HL-60/S4 (cell line): ENCODE data around the gene PARP3.
"Not testable (repeated sequence)": the region's sequence is repeated elsewhere in the genome, so short reads cannot be mapped to it uniquely, and the experiment has no call there.

Source experiments
- in situ Hi-C: fragments of 300-500 bp; cut with MboI; formaldehyde crosslinking; loops from 2 replicates; pipeline ENCODE4 v1.14.3; 2022; ENCODE audit warnings: low sequenced_read_pairs

PARP3 gene

DNA sequence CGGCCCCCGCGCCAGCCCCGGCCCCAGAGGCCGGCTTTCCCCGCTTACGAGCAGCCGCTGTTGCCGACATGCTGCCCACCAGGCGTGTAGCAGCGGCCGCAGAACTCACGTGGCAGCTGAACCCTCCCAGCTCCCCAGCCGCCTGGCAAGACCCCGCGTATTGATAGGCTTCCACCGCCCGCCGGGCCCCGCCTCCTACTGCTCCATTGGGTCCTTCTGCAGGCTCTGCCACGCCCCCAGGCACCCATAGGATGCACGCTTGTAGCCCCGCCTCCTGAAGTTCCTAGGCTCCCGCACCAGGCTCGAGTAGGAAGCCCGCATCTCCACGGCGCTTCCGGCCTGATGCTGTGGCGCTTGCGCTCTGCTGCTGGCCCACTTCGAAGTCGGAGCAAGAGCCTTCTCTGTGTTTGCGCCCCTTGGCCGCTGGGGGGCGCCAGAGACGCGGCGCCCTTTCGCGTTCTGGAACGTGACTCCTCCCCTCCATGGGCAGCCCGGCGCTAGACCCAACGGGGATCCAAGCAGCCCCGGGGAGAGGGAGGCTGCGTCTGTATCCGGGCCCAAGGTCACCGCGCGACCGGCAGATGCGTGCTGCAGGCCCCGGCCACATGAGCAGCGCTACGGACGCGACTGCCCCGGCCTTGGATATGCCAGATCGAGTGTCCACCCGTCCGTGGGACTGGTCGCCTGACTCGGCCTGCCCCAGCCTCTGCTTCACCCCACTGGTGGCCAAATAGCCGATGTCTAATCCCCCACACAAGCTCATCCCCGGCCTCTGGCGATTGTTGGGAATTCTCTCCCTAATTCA lies at the start of gene PARP3, which contains the start of gene RRP9:
PARP3 (plus strand) TSS at position 566 of the 805 bp plus-strand sequence. CDS start 993 bp downstream, outside the sequence.
RRP9 (minus strand) TSS at position 107 of the 805 bp plus-strand sequence; CDS start at position 70, 37 bp downstream.
- in situ Hi-C loops: no loop called here

GRCh38 chr3:51894391-51894790 lies 47.8 kb upstream of the PARP3 start:
- in situ Hi-C loops: no loop called here

- in situ Hi-C loops: no loop called here
These were observed 47.2 kb upstream of the PARP3 start for GRCh38 chr3:51894939-51895338.

DNA sequence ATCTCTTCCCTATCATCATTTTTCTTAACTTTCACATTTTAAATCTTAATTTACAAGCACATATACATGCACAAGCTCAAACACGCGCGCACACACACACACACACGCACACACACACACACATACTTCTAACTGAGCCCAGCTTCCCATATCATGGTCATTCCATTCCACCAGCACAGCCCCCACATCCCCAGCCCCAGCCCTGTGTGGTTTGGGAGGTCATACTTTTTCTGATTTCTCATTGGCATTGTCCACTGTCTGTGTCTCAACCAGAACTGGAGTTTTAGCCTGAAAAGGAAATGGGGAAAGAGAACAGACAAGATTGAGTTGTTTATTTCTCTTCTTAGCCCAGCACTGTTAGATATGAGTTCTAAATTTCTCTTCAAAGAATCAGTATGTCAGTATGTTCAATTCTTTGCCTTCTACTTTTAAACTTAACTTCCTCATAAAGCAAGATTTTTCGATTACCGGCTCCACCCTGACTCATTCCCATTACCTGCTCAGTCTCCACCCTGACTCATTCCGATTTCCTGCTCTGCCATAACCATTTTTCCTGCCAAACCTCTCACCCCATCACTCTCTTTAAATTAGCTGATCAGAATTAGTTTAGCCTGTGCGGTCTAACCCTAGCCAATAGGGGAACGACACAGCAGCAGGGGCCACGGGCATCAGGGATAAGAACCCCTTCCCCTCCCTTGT lies 45.4 kb upstream of the PARP3 start:
- in situ Hi-C loops: no loop called here

DNA sequence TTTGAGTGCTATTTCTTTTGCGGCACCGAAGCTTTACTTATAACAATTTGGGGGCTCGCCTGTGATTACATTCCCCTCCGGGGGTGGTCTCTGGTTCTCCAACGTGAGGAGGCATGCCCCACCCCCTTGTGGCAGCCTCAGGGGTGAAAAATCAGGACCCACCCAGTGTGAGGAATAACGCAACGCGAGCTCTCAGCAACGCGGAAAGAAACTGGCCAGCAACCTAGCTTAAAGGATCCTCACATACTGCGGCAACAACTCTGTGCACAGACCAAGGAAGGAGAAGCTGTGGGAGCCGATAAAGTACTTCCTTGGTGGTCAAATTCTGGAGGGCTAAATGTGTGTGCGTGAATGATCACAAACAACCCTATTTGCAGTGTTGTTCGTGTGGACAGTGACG lies 44.8 kb upstream of the PARP3 start:
- in situ Hi-C loops: no loop called here

DNA sequence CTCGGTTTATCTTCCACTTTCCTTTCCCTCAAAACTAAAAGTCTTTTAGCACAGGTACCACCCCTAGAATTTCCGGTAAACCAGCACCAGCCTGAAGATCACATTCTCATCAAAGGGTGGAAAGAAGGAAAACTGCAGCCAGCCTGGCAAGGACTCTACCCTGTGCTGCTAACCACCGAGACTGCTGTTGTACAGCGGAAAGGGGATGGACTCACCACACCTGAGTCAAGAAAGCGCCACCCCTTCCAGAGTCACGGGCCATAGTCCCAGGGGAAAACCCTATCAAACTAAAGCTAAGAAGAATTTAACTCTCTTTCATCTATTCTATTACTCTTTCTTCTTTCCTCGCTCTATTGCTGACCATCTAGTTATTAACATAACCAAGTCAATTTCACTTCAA lies 42.1 kb upstream of the PARP3 start:
- in situ Hi-C loops: not testable (repeated sequence)

DNA sequence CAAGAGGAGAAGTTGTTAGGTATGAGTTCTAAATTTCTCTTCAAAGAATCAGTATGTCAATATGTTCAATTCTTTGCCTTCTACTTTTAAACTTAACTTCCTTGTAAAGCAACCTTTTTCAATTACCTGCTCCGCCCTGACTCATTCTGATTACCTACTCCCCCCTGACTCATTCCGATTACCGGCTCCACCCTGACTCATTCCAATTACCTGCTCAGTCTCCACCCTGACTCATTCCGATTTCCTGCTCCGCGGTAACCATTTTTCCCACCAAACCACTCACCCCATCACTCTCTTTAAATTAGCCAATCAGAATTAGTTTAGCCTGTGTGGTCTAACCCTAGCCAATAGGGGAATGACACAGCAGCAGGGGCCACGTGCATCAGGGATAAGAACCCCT lies 39.8 kb upstream of the PARP3 start:
- in situ Hi-C loops: not testable (repeated sequence)

- in situ Hi-C loops: no loop called here
These were observed 37.9 kb upstream of the PARP3 start for GRCh38 chr3:51904034-51904823.

DNA sequence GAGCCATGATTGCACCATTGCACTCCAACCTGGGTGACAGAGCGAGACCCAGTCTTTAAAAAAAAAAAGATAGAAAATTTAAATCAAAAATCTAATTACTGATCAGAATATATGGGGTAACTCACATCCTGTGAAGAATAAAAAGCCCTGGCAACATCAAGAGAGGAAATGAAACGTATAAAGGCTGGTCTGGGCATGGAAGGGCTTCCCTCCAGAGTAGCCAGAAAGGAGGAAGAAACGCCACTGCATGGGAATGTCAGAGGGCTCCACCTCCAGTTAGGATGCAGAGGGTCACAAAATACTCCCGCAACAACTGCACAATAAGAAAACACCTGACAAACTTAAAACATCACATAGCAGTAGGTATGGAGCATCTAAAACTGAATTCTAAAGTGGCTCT lies 34.1 kb upstream of the PARP3 start:
- in situ Hi-C loops: no loop called here

DNA sequence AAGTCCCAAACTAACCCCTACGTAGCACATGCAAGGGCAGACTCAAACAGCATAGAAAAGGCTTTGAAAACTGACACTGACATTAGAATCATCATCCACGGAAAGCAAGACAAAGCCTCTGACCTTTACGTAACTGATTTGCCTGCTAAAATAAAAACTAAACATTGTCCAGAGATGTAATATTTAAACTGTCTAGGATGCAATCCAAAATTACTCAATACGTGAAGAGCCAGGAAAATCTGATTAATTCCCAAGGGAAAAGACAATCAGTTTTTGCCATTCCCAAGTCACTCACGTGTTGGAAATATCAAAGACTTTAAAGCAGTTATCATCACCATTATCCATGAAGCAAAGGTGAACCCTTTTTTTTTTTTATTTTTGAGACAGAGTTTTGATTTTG lies 25.7 kb upstream of the PARP3 start:
- in situ Hi-C loops: no loop called here

DNA sequence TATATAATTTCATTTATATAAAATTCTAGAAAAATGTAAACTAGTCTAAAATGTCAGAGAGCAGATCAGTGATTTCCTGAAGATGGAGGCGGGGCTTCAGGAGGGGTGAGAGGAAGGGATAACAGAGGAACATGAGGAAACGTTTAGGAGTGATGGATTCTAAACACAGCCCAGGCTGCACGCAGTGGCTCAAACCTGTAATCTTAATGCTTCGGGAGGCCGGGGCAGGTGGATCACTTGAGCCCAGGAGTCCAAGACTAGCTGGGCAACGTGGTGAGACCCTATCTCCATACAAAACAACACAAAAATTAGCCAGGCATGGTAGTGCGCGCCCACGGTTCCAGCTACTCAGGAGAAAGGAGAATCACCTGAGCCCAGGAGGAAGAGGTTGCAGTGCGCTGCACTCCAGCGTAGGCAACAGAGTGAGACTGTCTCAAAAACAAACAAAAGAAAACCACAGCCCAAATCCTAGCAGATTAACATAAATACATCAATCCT lies 21.0 kb upstream of the PARP3 start:
- in situ Hi-C loops: no loop called here

DNA sequence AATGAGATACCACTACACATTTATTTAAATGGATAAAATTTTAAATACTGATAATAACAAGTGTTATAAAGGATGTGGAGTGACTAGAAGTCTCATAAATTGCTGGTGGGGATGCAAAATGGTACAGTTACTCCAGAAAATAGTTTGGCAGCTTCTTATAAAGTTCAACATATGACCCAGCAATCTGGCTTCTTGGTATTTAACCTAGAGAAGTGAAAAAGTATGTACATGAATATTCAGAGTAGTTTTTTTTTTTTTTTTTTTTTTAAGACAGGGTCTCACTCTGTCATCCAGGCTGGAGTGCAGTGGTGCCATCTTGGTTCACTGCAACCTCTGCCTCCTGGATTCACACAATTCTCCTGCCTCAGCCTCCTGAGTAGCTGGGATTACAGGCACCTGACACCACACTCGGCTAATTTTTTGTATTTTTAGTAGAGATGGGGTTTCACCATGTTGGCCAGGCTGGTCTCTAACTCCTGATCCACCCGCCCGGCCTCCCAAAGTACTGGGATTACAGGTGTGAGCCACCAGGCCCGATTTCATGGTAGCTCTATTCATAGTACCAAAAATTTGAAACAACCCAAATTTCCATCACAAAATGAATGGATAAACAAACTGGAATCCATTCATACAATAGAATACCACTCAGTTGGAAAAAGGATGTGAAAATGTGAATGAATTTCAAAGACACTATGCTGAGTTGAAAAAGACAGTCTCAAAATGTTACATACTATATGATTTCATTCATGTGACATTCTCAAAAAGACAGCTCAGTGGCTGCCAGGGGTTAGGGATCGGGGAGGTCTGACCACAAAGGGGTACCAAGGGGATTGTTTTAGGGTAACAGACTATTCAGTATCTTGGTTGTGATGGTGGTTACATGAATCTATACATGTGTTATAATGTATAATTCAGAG lies 14.8 kb upstream of the PARP3 start:
- in situ Hi-C loops: no loop called here

- in situ Hi-C loops: no loop called here
These were observed 13.7 kb upstream of the PARP3 start for GRCh38 chr3:51928438-51928837.

GRCh38 chr3:51928981-51929380 lies 13.2 kb upstream of the PARP3 start:
- in situ Hi-C loops: not testable (repeated sequence)

GRCh38 chr3:51929420-51930003 lies 12.7 kb upstream of the PARP3 start:
- in situ Hi-C loops: no loop called here

GRCh38 chr3:51930439-51930838 lies 11.7 kb upstream of the PARP3 start:
- in situ Hi-C loops: no loop called here

GRCh38 chr3:51931756-51932155 lies 10.4 kb upstream of the PARP3 start:
- in situ Hi-C loops: no loop called here

DNA sequence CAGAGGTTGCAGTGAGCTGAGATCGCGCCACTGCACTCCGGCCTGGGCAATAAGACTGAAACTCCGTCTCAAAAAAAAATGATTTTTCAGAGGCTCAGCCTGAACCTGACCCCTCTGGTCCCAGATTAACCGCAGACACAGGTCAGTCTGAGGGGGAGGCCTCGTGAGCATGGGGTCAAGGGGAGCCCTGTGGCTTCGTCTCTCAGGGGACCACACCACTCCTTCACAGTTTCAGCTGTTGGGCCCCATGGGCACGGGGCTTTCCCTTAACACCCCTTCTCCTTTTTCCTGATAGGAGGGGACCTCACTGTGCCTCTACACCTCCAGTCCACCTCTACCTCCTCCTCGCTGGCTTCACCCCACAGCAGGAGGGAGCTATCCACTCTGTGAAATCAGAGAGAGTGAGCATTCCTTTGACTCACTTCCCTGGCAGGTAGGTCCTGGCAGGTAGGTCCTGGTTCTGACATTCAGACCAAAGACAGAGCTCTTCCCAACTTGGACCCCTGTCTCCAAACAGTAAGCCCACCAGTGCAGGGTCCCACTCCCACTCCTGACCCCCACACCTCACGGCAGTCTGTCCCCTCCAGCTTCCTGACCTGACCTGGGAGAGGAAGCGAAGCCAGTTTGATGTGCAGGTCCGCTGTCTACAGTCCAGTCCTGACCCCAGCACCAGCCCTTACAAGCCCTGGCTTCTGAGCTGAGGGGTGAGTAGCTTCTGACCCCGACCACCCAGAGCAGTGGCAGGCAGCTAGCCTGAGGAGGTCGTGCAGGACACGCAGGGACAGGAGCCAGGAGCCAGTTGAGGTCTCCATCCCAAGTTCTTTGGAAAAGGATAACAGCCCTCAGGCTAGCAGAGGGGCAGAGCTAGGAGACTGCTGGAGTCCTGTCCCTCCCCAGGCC lies 9.4 kb upstream of the PARP3 start:
- in situ Hi-C loops: no loop called here
